Fibroblast of pulmonary artery (primary cell): Measurements from ENCODE around the gene LTBP1.

ENCODE experiments used
- DNase-seq: peaks from one replicate; pipeline ENCODE4 v3.0.0-alpha.2; 2010; ENCODE audit warnings: low read depth
- H3K4me3 ChIP-seq: replicated peaks from 2 replicates; pipeline ENCODE4 v1.5.1; 2011; ENCODE audit warnings: low read depth, mild to moderate bottlenecking, control low read depth, low read length, moderate library complexity
- TF ChIP-seq, protein P1 (sequence below): IDR thresholded peaks from 2 replicates; pipeline ENCODE4 v1.5.1; 2011; ENCODE audit warnings: mild to moderate bottlenecking, control low read depth, low read length, inconsistent platforms; ENCODE audit errors: missing control alignments

LTBP1 gene

DNA sequence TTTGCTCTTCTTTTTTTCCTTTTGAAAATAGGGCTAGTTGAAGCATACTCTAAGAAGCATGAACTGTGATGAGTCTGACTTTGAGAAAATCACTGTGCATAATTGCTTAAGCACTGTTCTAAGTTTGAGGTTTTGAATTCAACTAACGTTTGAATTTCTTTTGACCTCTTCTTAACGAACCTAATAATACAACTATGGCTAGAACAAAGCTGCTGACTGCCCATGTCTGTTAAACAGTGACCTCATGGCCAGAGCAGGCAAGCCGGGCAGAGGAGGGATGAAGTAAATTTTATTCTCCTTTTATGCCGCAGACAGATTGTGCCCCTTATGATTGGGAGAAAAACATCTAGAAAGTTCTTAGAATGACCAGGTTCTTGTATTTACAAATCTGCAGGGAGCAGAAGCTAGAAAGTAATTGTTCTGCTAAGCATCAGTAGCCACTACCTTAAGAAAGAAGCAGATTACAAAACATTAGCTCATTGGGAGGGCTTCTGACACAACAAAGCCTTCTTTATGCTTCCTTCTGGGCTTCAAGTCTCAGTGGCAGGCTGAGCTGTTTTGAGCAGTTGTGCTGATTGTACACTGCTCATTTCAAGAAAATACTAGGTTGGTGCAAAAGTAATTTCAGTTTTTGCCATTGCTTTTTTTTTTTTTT is 431.9 kb downstream of the LTBP1 start:
- peak; percentile 75 for DNase-seq
- TF ChIP-seq, protein P1, sequence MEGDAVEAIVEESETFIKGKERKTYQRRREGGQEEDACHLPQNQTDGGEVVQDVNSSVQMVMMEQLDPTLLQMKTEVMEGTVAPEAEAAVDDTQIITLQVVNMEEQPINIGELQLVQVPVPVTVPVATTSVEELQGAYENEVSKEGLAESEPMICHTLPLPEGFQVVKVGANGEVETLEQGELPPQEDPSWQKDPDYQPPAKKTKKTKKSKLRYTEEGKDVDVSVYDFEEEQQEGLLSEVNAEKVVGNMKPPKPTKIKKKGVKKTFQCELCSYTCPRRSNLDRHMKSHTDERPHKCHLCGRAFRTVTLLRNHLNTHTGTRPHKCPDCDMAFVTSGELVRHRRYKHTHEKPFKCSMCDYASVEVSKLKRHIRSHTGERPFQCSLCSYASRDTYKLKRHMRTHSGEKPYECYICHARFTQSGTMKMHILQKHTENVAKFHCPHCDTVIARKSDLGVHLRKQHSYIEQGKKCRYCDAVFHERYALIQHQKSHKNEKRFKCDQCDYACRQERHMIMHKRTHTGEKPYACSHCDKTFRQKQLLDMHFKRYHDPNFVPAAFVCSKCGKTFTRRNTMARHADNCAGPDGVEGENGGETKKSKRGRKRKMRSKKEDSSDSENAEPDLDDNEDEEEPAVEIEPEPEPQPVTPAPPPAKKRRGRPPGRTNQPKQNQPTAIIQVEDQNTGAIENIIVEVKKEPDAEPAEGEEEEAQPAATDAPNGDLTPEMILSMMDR = no peak
- no peak overlapping the region for H3K4me3 ChIP-seq

DNA sequence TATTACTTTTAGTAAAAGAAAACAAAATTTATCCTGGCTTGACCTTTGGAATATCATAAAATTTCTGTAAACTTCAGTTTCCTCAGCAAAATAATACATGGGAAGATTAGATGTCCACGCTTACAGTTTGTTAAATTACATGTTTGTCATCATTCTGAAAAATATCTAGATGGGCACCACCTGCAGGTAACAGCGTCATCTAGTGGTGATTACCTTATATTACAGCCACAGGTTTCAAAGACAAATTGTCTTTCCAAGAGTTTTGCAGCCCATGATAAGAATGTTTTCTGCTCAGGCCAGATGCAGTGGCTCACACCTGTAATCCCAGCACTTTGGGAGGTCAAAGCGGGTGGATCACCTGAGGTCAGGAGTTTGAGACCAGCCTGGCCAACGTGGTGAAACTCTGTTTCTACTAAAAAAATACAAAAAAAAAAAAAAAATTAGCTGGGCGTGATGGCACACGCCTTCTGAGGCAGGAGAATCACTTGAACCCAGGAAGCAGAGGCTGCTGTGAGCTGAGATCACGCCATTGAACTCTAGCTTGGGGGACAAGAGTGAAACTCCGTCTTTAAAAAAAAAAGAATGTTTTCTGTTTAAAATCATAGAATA is 433.4 kb downstream of the LTBP1 start:
- TF ChIP-seq, protein P1 = peak; percentile 56
- H3K4me3 ChIP-seq = no peak overlapping the region
- no peak for DNase-seq

DNA sequence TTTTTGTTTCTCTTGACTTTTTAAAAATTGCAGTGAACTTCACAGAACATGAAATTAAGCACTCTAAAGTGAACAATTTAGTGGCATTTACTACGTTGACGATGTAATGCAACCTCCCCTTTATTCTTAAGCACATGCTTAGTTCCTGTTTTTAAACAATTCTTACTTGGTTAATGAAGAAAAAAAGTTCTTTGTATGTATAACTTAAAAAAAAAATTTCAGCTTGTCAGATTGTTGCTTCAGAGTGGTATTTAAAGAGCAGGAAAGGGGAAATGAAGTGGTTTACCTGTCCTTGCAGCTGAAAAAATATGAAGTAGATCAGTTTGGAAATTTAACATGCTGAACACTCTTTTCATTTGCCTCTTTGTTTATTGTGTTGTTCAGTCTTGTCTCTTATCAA is 434.0 kb downstream of the LTBP1 start:
- DNase-seq = no peak
- TF ChIP-seq, protein P1 = no peak
- H3K4me3 ChIP-seq = no peak overlapping the region

DNA sequence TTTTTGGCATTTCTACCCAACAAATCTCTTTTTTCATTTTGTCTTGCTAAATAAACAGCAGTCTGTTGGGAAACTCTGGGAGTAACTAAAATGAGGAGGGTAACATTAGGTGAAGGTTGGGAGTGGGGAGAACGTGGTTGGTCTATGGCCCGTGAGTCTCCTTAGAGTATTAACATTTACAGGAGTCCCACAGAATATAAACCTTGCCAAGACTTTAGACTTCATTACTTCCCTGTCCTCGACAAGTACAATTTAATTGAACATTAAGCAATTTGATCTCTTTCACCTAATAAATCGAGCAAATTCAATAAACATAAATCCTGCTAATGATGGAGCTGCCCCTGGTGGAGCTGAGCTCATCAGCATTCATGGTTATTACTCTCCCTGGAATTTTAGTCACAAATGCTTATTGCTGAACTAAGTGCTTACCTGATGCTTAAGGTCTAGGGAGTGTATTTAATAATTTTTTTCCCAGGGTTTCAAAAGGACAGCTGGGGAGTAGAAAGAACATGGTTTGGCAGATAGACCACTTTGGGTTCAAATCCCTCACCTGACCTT is 434.6 kb downstream of the LTBP1 start:
- TF ChIP-seq, protein P1 = no peak
- no peak for DNase-seq
- no peak overlapping the region for H3K4me3 ChIP-seq

DNA sequence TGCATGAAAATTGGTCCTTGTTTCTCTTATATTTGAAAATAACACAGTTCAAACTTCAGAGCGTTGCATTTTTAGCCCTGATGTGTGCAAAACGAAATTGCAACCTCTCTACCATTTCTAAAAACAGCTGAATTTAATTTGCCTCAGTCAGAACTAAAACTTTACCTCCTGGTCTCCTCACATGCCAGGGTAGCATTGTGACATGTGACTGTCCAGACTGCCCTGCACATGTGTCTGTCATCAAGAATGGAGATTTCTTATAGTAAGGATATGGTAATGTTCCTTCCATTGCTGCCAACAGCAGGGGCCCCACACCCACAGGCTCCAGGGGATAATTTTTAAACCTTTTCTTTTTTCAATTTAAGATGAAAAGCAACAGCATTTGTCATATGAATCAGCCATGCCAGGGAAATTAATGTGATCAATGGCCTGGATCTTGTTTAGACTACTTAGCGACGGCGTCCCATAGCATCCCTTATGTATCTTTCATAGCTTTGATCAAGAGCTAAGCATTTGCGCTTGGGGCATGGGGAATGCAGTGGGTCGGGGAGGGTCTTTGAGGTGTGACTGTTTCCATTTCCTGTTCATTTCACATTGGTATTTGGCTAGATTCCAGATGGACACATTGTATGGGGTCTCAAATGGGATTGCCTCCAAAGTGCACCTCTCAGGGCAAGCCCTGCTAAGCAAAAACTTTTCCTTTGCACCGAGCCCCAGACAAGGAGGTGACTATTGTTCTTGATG is 437.3 kb downstream of the LTBP1 start:
- no peak overlapping the region for H3K4me3 ChIP-seq
- TF ChIP-seq, protein P1 = no peak
- no peak for DNase-seq

DNA sequence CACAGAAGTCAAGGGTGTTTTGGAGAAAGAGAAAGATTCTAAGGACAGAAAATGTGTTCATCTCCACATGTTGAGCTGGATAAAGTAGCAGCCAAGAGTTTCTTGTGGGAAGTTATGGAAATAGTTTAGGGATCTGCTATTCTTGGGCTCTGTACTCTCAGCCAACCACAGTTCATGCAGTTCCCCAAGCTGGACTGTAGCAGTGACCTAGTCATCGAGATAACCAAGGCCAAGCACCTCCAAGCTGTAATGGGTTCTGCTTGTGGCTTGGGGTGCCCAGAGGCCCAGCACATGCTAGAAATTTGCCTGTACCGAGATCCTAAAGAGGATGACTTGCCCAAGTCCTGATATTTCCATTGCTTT is 437.8 kb downstream of the LTBP1 start:
- DNase-seq = no peak
- TF ChIP-seq, protein P1 = no peak
- H3K4me3 ChIP-seq = no peak overlapping the region
